SH-SY5Y (cell line): ENCODE results near the gene CCDC171.

ENCODE experiments used
- GATA2 ChIP-seq: IDR thresholded peaks from 2 replicates; pipeline ENCODE4 v1.6.1; 2011; ENCODE audit warnings: mild to moderate bottlenecking, low read depth, low read length
- GATA3 ChIP-seq: IDR thresholded peaks from 2 replicates; pipeline ENCODE4 v1.6.1; 2011; ENCODE audit warnings: low read depth, mild to moderate bottlenecking, low read length, moderate library complexity

DNA sequence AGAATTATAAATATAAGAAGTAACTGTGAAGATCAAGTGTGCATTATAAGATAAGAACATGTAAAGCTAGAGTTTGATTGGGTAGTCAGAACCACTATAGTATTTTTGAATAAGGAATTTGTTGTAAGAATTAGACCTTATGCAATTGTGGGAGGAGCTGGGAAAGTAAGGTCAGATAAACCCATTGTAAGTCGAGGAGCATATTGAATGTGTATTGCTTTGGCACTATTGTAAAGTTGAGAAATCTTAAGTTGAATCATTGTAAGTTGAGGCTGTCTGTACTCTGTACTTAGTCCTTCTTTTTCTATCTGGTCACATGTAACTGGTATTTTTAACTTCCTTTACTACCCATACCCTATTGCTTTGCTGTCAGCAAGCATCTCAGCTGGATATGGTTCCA lies 158.7 kb downstream of the CCDC171 start:
- TF ChIP-seq GATA3 (no peak), GATA2 (no peak)
